Heart right ventricle (tissue), 16 donors: ENCODE data around the gene TMEM154. TPM values are rescaled to one million over a fixed set of nuclear protein-coding genes. Genes with fewer than 3 reads are reported as not detected.

Experiments
- ATAC-seq, 8 donors: fragments of 200-7000 bp; cut with Tn5 transposase; one replicate each; pipeline ENCODE4 v1.9.1; 2020; ENCODE audit warnings: mild to moderate bottlenecking in 8 of 8, moderate library complexity in 8 of 8, moderate number of reproducible peaks in 1 of 8
- DNase-seq, 2 donors: peaks; one replicate each; pipeline ENCODE4 v3.0.0-alpha.2; 2020
- H3K27ac ChIP-seq, 10 donors: fragments of 200-600 bp; sonication (generic) in 2 of 10; one replicate each; pipeline versions ENCODE4 v1.5.0 to v1.8.0; 2020 to 2022; ENCODE audit warnings: mild to moderate bottlenecking in 3 of 10
- H3K27me3 ChIP-seq, 7 donors: fragments of 200-600 bp; one replicate each; pipeline ENCODE4 v1.8.0; 2021 to 2022; ENCODE audit warnings: mild to moderate bottlenecking in 2 of 7
- H3K36me3 ChIP-seq, 9 donors: fragments of 200-600 bp; sonication (generic) in 1 of 9; one replicate each; pipeline versions ENCODE4 v1.5.0 to v1.8.0; 2020 to 2022; ENCODE audit warnings: mild to moderate bottlenecking in 2 of 9
- H3K4me1 ChIP-seq, 9 donors: fragments of 200-600 bp; sonication (generic) in 1 of 9; one replicate each; pipeline versions ENCODE4 v1.5.0 to v1.8.0; 2020 to 2022; ENCODE audit warnings: mild to moderate bottlenecking in 4 of 9
- H3K4me3 ChIP-seq, 10 donors: fragments of 200-600 bp; sonication (generic) in 2 of 10; one replicate each; pipeline versions ENCODE4 v1.5.0 to v1.8.0; 2020 to 2022; ENCODE audit warnings: mild to moderate bottlenecking in 7 of 10, moderate library complexity in 2 of 10
- H3K9me3 ChIP-seq, 11 donors: fragments of 200-600 bp in 10 of 11; sonication (generic) in 2 of 11; one replicate each; pipeline versions ENCODE4 v1.5.0 to v1.8.0; 2013 to 2022; ENCODE audit warnings: mild to moderate bottlenecking in 2 of 11, control low read depth in 1 of 11, moderate library complexity in 1 of 11
- WGBS, 2 donors: extraction: QIAGEN DNeasy Blood & Tissue Kit; methylation state at CpG; one replicate each; pipeline ENCODE4 v1.1.7; 2013; ENCODE audit warnings: inconsistent platforms in 1 of 2; 5-methylcytosine and 5-hydroxymethylcytosine counted together
- intact Hi-C, 10 donors: fragments of 100-400 bp; cut with DNase I; formaldehyde crosslinking; loops; one replicate each; pipeline versions ENCODE4 v1.11.1 to v1.14.2; 2022
- polyA plus RNA-seq, 2 donors: library from polyadenylated mRNA; stranded (reverse); fragments of 200-250 nt; gene quantifications; one replicate each; pipeline ENCODE4 v1.2.3, GENCODE V29; 2013
- total RNA-seq, 10 donors: library from RNA; stranded (reverse); fragmentation: NEBNext Ultra II Directional in 3 of 10; extraction: Animal tissue kit (Norgen Biotek cat#: 25700) in 3 of 10; gene quantifications; one replicate each; pipeline versions ENCODE4 v1.2.1 to v1.2.4, GENCODE V29; 2021 to 2023
- TF ChIP-seq, protein P1 (sequence below), 9 donors: fragments of 200-600 bp; sonication (generic) in 2 of 9; IDR thresholded peaks; one replicate each; pipeline versions ENCODE4 v1.5.0 to v1.8.0; 2021 to 2022; ENCODE audit warnings: antibody characterized with exemption in 9 of 9, mild to moderate bottlenecking in 5 of 9, moderate library complexity in 1 of 9
- donor health status: Arrhythmogenic right ventricular cardiomyopathy.
- donor health status: ischemic (EF 13 %, LVEDD 7.1; RV severe dilation, severe dysfunction).
- donor health status: healthy with polysubstance abuse.
- donor health status: DM: no; HTN: yes; CAD: no.
- donor health status: DM: no; HTN: no; CAD: no.
- donor health status: ischemic (EF 25% LVEDD 6.9; RV normal size, moderate dysfunction).
- donor health status: ischemic (EF 25% LVEDD 5.7; RV mildly dilated, moderate dysfunction).
- donor health status: healthy.
- donor health status: DM: yes; HTN: yes; CAD: no.
- donor health status: Ischemic cardiomyopathy.
- donor health status: ischemic (EF 35%, LVEDD 5.7; RV mildly dilated, moderate dysfunction).
- donor health status: nonischemic (EF 11% LVEDD 7.7; RV severe dilation, severe dysfunction).
- donor health status: DM: yes; HTN: yes; CAD: no.
- donor health status: PGD.
- donor health status: ischemic (EF 29% LVEDD 5.4; RV normal size, mild dysfunction).
- donor health status: nonischemic (EF 23%, LVEDD 6.1; RV moderate dilation, normal function).

TMEM154 gene
- total and polyA plus RNA-seq, 12 donors: 0.25 to 5.4 (median 1.8) TPM

DNA sequence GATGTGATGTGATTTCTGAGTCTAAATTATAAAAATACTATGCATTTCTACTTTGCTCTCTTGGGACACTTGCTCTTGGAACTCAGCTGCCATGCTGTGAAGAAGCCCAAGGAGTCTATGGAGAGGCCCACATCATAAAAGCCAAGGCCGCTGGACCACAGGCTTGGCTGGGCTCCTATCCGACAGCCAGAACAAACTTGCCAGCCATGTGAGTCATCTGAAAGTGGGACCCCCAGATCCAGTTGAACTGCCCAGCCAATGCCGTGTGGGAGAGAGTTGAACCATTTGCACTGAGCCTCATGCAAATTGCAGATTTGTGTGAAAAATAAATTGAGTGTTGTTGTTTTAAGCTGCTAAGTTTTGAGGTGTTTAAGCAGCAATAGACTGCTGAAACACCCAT is 60.2 kb downstream of the TMEM154 start:
- Histone ChIP-seq H3K9me3 (no peaks in the 10 kb centered on the region), H3K27me3 (peaks cover 0 to 19% (median 5%) of the 10 kb centered on the region in 7 donors), H3K36me3 (no peaks in the 10 kb centered on the region), H3K4me3 (no peak overlapping the region), H3K4me1 (no peaks in the 10 kb centered on the region), H3K27ac (no peak overlapping the region)
- DNase-seq (no peak), ATAC-seq (no peak)
- TF ChIP-seq, protein P1, sequence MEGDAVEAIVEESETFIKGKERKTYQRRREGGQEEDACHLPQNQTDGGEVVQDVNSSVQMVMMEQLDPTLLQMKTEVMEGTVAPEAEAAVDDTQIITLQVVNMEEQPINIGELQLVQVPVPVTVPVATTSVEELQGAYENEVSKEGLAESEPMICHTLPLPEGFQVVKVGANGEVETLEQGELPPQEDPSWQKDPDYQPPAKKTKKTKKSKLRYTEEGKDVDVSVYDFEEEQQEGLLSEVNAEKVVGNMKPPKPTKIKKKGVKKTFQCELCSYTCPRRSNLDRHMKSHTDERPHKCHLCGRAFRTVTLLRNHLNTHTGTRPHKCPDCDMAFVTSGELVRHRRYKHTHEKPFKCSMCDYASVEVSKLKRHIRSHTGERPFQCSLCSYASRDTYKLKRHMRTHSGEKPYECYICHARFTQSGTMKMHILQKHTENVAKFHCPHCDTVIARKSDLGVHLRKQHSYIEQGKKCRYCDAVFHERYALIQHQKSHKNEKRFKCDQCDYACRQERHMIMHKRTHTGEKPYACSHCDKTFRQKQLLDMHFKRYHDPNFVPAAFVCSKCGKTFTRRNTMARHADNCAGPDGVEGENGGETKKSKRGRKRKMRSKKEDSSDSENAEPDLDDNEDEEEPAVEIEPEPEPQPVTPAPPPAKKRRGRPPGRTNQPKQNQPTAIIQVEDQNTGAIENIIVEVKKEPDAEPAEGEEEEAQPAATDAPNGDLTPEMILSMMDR (IDR thresholded peaks at IDR 0.05): no peak
- intact Hi-C loops: no loop called here
- WGBS, 2 donors: 90 to 91% methylated on average over 3 of the region's 3 CpGs

DNA sequence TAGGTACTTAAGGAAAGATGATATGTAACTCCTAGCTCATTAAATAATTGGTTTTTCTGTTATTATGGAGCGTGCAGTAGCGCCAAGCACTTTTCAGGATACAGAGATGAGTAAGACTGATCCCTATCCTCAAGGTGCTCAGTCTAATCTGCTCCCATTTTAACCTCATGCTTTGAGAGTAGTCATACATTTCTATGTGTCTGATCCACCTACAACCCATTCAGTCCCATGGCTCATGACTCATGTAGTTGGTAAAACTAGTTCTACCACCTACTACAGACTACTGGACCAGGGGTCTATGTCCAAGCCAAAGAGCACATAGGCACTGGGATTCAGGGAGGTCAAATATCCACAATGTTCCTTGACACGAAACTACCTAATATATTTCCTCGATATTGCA is 60.8 kb downstream of the TMEM154 start:
- DNase-seq (no peak), ATAC-seq (no peak)
- Histone ChIP-seq H3K4me3 (no peak overlapping the region), H3K27ac (no peak overlapping the region), H3K27me3 (peaks cover 0 to 25% (median 7%) of the 10 kb centered on the region in 7 donors), H3K9me3 (no peaks in the 10 kb centered on the region), H3K4me1 (no peaks in the 10 kb centered on the region), H3K36me3 (no peaks in the 10 kb centered on the region)
- 95 to 97% methylated on average over 4 of the region's 4 CpGs for WGBS, 2 donors
- TF ChIP-seq, protein P1 (IDR thresholded peaks at IDR 0.05): no peak
- intact Hi-C loops: no loop called here

DNA sequence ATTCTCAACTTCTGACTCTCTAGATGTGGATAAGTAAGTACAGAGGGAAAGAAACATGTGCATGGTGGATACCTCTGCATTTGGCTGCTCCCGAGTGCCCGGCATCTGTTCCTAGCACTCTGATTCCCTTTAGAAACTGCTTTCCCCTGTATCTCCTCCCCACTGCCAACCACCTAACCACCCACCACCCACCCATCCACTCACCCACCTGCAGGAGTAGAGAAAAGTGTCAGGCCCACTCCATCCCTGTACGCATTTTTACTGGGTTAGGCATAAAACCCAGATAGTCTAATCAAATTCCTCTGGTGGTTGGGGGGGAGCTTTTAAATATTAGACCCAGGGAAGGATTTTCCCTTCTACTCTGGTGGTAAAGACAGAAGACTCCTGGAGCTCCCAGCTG is 63.0 kb downstream of the TMEM154 start:
- Histone ChIP-seq H3K27ac (no peak overlapping the region), H3K4me3 (no peak overlapping the region), H3K27me3 (peaks cover 0 to 30% (median 7%) of the 10 kb centered on the region in 7 donors), H3K4me1 (no peaks in the 10 kb centered on the region), H3K9me3 (no peaks in the 10 kb centered on the region), H3K36me3 (no peaks in the 10 kb centered on the region)
- intact Hi-C loops: no loop called here
- ATAC-seq: no peak
- 94% methylated on average over 3 of the region's 3 CpGs for WGBS, 2 donors
- no peak for DNase-seq
- TF ChIP-seq, protein P1 (IDR thresholded peaks at IDR 0.05): no peak

DNA sequence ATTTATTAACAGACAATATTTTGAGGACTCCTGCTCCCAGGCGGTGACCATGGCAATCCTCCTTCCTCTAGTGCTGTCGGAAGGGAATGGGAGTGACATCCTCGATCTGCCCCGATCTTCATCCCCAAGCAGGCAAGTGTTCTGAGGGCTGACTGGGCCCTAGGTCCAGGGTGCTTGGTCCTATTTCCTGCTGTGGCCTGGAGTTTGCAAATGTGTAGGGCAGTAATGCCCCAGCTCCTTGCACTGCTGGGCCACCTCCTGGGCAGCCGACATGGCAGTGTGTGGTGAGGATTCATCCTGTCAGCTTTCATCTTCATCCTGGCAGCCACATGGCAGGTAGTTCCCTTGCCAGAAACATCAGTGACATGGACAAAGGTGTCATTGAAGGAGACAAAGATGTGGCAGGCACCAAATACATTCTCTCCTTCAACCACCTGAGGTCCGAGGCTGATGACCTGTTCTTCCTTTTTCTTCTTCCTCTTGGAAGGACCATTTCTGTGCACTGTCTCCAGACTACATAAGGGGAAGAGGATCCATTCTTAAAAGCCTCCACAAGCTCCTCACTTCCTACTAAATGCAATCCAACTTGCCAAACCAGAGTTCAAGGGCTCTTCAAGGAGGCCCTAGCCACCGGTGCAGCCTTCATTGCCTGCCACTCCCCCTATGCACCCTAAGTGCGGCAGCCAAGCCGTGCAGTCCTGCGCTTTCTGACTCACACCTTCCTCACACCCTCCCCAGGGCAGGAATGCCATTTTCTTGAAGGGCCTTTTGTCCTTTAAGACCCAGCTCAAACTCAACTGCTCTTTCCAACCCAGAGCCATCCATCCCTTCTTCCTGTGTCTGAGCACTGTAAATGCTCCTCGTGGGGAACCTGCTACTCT is 65.7 kb downstream of the TMEM154 start:
- TF ChIP-seq, protein P1 (IDR thresholded peaks at IDR 0.05): no peak
- Histone ChIP-seq H3K36me3 (no peaks in the 10 kb centered on the region), H3K27ac (no peak overlapping the region), H3K9me3 (no peaks in the 10 kb centered on the region), H3K27me3 (peaks cover 0 to 30% (median 7%) of the 10 kb centered on the region in 7 donors), H3K4me3 (no peak overlapping the region), H3K4me1 (no peaks in the 10 kb centered on the region)
- 81 to 86% methylated on average over 11 of the region's 11 CpGs for WGBS, 2 donors
- ATAC-seq (no peak), DNase-seq (no peak)
- intact Hi-C loops: no loop called here
